ENCODE measurements around the gene ZNF267. TPM values are rescaled to one million over a fixed set of nuclear protein-coding genes. Genes with fewer than 3 reads are reported as not detected.
"Not testable (repeated sequence)": the region's sequence is repeated elsewhere in the genome, so short reads cannot be mapped to it uniquely, and the experiment has no call there.

The ZNF267 gene
- total RNA-seq, result 10 to 100 TPM; 10.6 to 51.2 (median 12.0) TPM

- Histone ChIP-seq H3K4me3 (peak within 1 kb of the TSS; percentile 78 to 100 (median 94)), H3K9me3 (no peaks in the 10 kb centered on the region), H3K36me3 (no peaks in the 10 kb centered on the region), H3K27me3 (no peaks in the 10 kb centered on the region), H3K27ac (peak within 1 kb of the TSS; percentile 89 to 96 (median 94)), H3K4me1 (peaks cover 0 to 44% (median 26%) of the 10 kb centered on the region in 4 donors)
- peak; percentile 91 to 99 (median 98) for DNase-seq
- TF ChIP-seq CTCF (IDR thresholded peaks at IDR 0.05), result no peak
- peak; percentile 76 to 81 for TF ChIP-seq POLR2A (IDR thresholded peaks at IDR 0.05)
Observed at GRCh38 chr16:31873556-31874365, at the start of gene ZNF267. Gene ZNF267, plus strand, starts transcription at chr16:31873807. Its CDS starts 160 bp downstream, at chr16:31873967.

- TF ChIP-seq CTCF (IDR thresholded peaks at IDR 0.05) (no peak), POLR2A (IDR thresholded peaks at IDR 0.05) (no peak)
- H3K4me3 ChIP-seq, result no peak overlapping the region
- no peak for DNase-seq
- H3K36me3 ChIP-seq, result no peaks in the 10 kb centered on the region
- no peaks in the 10 kb centered on the region for H3K27me3 ChIP-seq
- no peak overlapping the region for H3K27ac ChIP-seq
- H3K4me1 ChIP-seq, result no peaks in the 10 kb centered on the region
- no peaks in the 10 kb centered on the region for H3K9me3 ChIP-seq
Observed at GRCh38 chr16:31833047-31833446, 40.6 kb upstream of the ZNF267 start.

- not testable (repeated sequence) for H3K4me1 ChIP-seq, H3K27me3 ChIP-seq, H3K36me3 ChIP-seq, H3K27ac ChIP-seq, H3K4me3 ChIP-seq, H3K9me3 ChIP-seq, DNase-seq
Observed at GRCh38 chr16:31836396-31836795, 37.2 kb upstream of the ZNF267 start.

GRCh38 chr16:31842864-31843263, 30.7 kb upstream of the ZNF267 start:
- no peak for DNase-seq
- Histone ChIP-seq H3K27ac (no peak overlapping the region), H3K27me3 (no peaks in the 10 kb centered on the region), H3K4me1 (no peaks in the 10 kb centered on the region), H3K9me3 (no peaks in the 10 kb centered on the region), H3K4me3 (no peak overlapping the region), H3K36me3 (no peaks in the 10 kb centered on the region)
- no peak for TF ChIP-seq CTCF (IDR thresholded peaks at IDR 0.05)
- TF ChIP-seq POLR2A (IDR thresholded peaks at IDR 0.05), result no peak

- not testable (repeated sequence) for DNase-seq, H3K4me3 ChIP-seq, H3K27me3 ChIP-seq, H3K27ac ChIP-seq, H3K4me1 ChIP-seq, H3K36me3 ChIP-seq
- peaks cover 0 to 15% (median 6%) of the 10 kb centered on the region in 4 donors for H3K9me3 ChIP-seq
Observed at GRCh38 chr16:31848572-31848971, 25.0 kb upstream of the ZNF267 start.

- Histone ChIP-seq H3K27me3 (no peaks in the 10 kb centered on the region), H3K27ac (no peak overlapping the region), H3K9me3 (peaks cover 0 to 13% (median 6%) of the 10 kb centered on the region in 4 donors), H3K4me1 (no peaks in the 10 kb centered on the region), H3K36me3 (no peaks in the 10 kb centered on the region), H3K4me3 (no peak overlapping the region)
- DNase-seq, result no peak
- no peak for TF ChIP-seq CTCF (IDR thresholded peaks at IDR 0.05)
- no peak for TF ChIP-seq POLR2A (IDR thresholded peaks at IDR 0.05)
Observed at GRCh38 chr16:31853291-31853690, 20.3 kb upstream of the ZNF267 start.
